HL-60/S4 treated with retinoic acid at 250 ng/mL for 4 days and 3 days (cell line): ENCODE data around the gene PGP.

Source experiments
- in situ Hi-C: fragments of 300-500 bp; cut with MboI; formaldehyde crosslinking; loops from 2 replicates; pipeline ENCODE4 v1.7.0; 2022; ENCODE audit warnings: low sequenced_read_pairs

The PGP gene

DNA sequence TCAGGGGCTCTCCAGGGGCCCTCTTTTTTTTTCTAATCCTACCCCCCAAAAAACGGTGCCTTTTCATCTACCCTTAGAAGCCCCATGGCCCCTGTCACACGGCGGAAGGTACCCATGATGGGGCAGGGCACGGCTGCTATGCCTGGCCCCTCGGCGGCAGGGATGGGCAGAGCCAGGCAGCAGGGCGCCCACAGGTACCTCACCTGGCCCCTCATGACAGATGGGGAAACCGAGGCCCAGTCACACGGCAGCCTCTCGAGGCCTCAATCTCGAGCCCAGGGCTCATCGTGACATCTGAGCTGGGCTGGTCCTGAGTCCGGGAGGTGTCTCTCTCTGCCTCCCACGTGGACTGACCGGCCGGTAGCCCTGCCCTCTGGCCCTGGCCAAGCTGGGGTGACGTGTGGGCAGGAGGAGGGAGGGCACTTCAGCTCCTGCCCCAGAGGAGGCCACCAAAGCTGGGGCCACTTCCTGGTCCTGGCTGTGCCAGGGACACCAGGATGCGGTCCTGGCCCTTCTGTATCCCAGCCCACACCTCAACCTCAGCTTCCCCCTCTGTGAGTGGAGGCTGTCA is 47.5 kb downstream of the PGP start:
- in situ Hi-C loops: no loop called here

GRCh38 chr16:2166263-2167067 is 48.2 kb downstream of the PGP start:
- in situ Hi-C loops: no loop called here

DNA sequence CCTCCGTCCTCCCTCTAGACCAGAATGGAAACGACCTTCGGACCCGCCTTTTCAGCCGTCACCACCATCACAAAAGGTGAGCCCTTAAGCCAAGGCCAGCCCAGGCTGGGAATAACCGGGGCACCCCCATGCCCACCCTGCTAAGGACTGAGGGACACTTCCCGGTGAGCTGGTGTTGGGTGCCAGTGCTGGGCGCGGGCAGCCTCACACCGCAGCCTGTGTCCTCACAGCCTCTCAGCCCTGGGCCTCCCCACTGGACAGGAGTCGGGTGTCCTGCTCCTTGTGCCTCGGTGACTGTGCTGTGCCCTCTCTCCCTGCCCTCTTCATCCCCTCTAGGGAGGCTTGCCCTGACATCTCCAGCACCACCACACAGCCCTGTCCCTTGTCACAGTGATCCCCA is 48.8 kb downstream of the PGP start:
- in situ Hi-C loops: no loop called here

- in situ Hi-C loops: no loop called here
Observed at GRCh38 chr16:2163211-2163881, 51.3 kb downstream of the PGP start.

- in situ Hi-C loops: no loop called here
Observed at GRCh38 chr16:2162676-2163118, 51.9 kb downstream of the PGP start.

DNA sequence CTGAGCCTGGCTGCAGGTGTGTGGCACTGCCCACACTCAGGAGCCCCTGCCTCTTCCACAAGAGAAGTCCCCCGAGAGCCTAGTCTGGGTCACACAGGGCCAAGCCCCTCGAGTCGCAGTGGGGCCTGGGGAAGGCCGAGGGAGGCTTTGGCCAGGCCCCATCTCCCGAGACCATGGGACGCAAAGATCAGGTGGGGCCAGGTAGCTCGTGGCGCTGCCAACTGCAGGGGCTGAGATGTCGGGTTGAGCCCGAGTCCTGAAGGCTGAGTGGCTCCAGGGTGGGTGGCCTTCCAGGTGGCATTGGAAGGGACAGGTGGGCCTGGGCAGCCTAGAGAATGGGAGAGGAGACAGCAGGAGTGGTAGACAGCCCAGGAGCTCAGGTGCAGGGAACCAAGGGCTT is 52.7 kb downstream of the PGP start:
- in situ Hi-C loops: no loop called here
